LNCaP clone FGC (cell line): ENCODE measurements around the gene GPD2.
A peak's percentile ranks its signal among the peaks of the same experiment; 100 is the strongest.

Experiments
- DNase-seq: peaks from one replicate; pipeline ENCODE4 v3.0.0-alpha.2; 2011; ENCODE audit warnings: low read depth
- H3K4me3 ChIP-seq: 2 replicates; pipeline ENCODE4 v1.5.1; 2011; ENCODE audit warnings: mild to moderate bottlenecking, low read depth, low read length, control low read depth
- TF ChIP-seq, protein P1 (sequence below): IDR thresholded peaks from 2 replicates; pipeline ENCODE4 v1.5.1; 2012; ENCODE audit warnings: mild to moderate bottlenecking; ENCODE audit not compliant: control insufficient read depth, insufficient read depth; ENCODE audit errors: extremely low read depth

The GPD2 gene

DNA sequence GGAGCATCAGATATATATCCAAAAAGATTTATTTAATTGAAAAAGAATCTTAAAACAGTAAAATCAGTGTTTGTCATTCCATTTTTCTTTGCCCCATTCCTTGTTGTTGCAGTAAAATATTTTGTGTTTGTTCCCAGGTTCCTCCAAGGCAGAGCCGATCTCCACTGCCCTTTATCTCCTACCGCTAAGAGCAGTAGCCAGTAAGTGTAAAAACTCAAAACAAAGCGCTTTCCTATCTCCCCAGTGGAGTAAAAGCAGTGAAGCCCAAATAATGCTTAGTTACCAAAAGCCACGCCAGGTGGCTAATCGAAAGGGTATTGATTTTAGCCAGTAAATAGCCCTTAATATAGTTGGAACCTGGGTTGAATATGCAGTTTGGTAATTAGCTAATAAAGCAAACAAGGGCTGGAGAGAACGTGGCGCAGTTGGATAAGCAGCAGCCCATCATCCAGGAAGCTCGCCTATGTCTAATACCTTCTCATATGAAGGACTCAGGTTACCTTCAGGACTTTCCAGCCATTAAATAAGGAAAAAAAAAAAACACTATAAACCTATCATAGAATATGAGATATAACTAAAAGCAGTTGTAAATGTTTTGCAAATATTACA, 12.4 kb upstream of the GPD2 start:
- H3K4me3 ChIP-seq = no peak overlapping the region
- no peak for DNase-seq
- TF ChIP-seq, protein P1, sequence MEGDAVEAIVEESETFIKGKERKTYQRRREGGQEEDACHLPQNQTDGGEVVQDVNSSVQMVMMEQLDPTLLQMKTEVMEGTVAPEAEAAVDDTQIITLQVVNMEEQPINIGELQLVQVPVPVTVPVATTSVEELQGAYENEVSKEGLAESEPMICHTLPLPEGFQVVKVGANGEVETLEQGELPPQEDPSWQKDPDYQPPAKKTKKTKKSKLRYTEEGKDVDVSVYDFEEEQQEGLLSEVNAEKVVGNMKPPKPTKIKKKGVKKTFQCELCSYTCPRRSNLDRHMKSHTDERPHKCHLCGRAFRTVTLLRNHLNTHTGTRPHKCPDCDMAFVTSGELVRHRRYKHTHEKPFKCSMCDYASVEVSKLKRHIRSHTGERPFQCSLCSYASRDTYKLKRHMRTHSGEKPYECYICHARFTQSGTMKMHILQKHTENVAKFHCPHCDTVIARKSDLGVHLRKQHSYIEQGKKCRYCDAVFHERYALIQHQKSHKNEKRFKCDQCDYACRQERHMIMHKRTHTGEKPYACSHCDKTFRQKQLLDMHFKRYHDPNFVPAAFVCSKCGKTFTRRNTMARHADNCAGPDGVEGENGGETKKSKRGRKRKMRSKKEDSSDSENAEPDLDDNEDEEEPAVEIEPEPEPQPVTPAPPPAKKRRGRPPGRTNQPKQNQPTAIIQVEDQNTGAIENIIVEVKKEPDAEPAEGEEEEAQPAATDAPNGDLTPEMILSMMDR = no peak

DNA sequence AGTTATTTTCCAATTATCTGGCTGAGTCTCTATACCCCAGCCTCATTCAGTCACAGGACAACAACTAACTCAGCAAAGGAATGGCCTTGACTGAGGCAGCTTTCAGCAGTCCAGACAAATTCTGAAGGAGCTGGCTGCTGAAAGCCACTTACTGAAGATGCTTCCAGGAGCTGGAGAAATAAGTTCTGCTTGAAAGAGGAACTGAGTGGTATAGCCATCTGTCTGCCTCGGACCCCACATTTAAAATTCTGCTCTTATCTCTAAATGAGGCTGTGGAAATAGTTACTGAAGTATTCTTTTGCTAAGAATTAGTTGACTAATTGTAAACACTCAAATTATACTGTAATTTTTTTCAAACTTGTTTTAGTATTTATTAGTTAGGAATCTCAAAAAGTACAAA, 9.1 kb upstream of the GPD2 start:
- H3K4me3 ChIP-seq = no peak overlapping the region
- TF ChIP-seq, protein P1 = no peak
- no peak for DNase-seq

DNA sequence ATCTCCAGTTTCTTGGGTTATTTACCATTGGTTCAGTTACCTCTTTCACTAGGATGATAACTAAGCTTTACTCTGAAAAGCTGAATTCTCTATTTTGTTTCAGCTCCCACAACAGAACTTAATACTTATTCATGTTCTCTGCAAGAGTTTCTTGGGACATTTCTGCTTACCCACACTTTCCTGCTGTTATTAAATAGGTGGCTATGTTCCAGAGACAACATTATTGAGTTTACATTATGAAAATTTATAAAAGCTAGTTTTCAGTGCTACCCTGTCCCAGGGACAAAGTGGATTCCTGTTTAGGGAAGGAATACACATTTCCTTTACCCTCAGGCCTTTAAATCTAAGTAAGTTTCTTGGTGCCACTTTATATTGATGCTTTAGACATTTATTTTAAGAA, 7.0 kb upstream of the GPD2 start:
- TF ChIP-seq, protein P1 = no peak

DNA sequence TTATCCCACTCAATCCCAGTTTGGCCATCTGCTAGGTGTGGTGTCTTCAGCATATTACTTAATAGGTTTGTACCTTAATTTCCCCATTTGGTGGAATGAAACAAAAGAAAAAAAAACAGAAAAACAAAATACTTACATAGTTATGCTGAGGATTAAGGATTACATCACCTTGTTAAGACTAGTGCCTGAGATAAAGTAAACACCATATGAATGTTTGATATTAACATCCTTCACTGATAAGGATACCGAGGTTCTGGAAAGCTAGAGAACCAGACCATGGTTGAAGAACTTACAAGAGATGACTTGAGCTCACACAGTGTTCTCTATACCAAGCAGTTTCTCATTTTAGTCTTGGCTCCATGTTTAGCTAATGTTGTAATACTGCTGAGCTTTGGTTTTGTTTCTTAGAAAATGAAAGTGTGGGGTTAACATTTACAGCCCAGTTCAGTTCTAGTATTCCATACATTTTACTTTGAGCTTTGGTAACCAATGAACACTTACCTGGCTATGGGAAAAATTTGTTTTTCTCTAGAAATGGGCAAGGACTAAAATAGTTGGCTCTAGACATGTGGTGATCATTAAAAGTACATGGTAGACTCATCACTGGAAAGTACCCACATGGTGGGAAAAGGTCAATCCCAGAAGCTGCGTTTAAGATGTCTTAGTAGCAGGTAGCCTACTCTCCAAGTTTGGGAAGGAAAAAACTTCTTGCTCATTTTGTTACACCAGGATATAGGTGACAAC, 5.8 kb upstream of the GPD2 start:
- H3K4me3 ChIP-seq = no peak overlapping the region
- TF ChIP-seq, protein P1 = no peak
- DNase-seq = no peak

More for the DNA sequence above, 7.0 kb upstream of the GPD2 start:
- no peak overlapping the region for H3K4me3 ChIP-seq
- DNase-seq = no peak

DNA sequence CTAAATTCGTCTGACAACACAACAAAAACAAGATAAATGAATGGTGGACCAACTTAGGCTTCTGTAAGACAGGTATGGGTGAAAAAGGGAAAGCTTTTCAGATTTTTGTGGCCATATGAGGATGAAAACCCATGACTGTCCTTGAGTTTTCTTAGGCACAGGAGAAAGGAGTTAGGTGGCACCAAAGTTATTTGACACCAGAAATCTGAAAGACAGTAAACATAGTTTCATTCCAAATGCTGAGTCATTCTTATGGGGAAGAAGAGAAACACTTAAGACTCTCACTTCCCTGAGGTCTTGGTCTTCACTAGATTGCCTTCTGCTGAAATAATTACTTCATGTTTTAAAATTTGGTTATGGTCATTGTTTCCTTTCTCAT, 5.2 kb upstream of the GPD2 start:
- no peak overlapping the region for H3K4me3 ChIP-seq
- TF ChIP-seq, protein P1 = no peak
- peak; percentile 69 for DNase-seq

DNA sequence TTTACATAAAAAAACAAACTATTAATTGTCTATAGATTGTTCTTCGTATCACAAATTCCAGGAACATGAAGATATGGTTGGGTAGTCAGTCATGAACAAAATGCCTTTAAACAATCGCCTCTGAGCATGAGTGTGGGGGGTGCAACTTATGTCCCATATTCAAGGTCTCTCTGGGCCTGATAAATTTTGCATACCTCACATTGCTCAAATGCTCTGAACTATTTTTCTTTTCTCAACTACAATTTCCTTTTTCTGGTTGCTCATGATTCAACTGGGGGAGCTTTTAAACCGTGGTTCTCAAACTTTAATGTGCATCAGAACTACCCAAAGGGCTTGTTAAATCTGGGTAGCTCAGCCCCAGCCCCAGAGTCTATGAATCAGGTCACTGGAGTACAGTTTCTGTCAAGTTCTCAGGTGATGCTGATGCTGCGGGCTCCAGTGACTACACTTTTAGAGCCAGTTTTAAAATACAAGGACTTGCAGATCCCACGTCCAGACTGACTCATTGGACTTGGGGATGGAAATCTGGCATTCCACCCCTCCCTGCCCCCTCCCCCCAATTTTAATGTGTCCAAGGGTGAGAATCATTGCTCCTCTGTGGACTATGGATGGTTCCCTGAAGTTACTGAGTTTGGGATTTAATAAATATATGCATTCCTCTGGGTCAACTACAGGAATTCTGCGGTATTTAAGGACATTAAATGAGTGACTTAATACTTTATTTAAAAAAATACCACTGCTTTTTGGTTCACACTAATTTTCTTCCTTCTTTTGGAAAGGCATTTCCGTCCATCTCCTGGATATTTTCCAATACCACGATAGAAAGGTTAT, 1.5 kb upstream of the GPD2 start:
- DNase-seq = no peak
- TF ChIP-seq, protein P1 = no peak
- peak overlapping the region; percentile 55; the same call in 1 of the 2 replicates for H3K4me3 ChIP-seq

DNA sequence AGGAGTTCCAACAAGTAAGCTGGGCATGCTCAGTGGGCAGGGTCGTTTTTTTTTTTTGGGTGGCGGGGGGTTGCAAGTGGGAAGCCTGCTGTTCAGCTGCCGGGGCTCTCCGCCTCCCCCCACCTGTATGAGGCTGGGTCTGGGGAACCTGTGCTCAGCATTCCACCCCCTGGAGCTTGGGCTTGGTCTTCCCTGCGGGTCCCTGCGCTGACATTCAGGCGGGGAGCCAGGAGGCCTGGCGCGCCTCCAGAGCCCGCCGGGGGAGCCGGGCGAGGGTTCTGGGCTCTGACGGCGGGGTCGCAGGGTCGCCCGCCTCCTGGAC, 822 bp upstream of the GPD2 start:
- peak overlapping the region; percentile 55 for H3K4me3 ChIP-seq
- DNase-seq = no peak
- TF ChIP-seq, protein P1 = no peak
